Gastroesophageal sphincter (tissue), 4 donors: ENCODE measurements around the gene UBE2O. TPM values are rescaled to one million over a fixed set of nuclear protein-coding genes. Genes with fewer than 3 reads are reported as not detected.

Experiments used
- ATAC-seq: fragments of 150-250 bp; one replicate; pipeline ENCODE4 v1.9.1; 2016; ENCODE audit warnings: mild to moderate bottlenecking, moderate library complexity
- H3K27ac ChIP-seq, 4 donors: fragments of 200-600 bp; sonication (generic) in 3 of 4; 1 replicate in 3 of 4; 2 replicates in 1 of 4; pipeline ENCODE4 v1.5.1; 2016 to 2019
- H3K27me3 ChIP-seq: fragments of 200-600 bp; sonication (generic); one replicate; pipeline ENCODE4 v1.5.1; 2019
- H3K36me3 ChIP-seq, 2 donors: fragments of 200-600 bp; sonication (generic); one replicate each; pipeline ENCODE4 v1.5.1; 2019; ENCODE audit warnings: control low read depth in 1 of 2
- H3K4me1 ChIP-seq, 3 donors: fragments of 200-600 bp; sonication (generic); 1 replicate in 2 of 3; 2 replicates in 1 of 3; pipeline ENCODE4 v1.5.1; 2016 to 2019; ENCODE audit warnings: control low read depth in 2 of 3
- H3K4me3 ChIP-seq, 2 donors: fragments of 200-600 bp; sonication (generic); one replicate each; pipeline ENCODE4 v1.5.1; 2019; ENCODE audit warnings: mild to moderate bottlenecking in 1 of 2, moderate library complexity in 1 of 2
- H3K9me3 ChIP-seq, 3 donors: fragments of 200-600 bp; sonication (generic); one replicate each; pipeline ENCODE4 v1.5.1; 2017 to 2019; ENCODE audit warnings: control low read depth in 2 of 3
- CTCF ChIP-seq, 4 experiments: fragments of 200-600 bp in 2 of 4; fragments of 450-650 bp in 2 of 4; sonication (generic) in 1 of 4; IDR thresholded peaks; one replicate each; pipeline ENCODE4 v1.5.1; 2017 to 2019; ENCODE audit warnings: antibody characterized with exemption in 4 of 4, mild to moderate bottlenecking in 2 of 4, moderate library complexity in 2 of 4
- EP300 ChIP-seq: sonication (generic); formaldehyde crosslinking; IDR thresholded peaks from one replicate; pipeline ENCODE4 v1.6.1; 2017; ENCODE audit warnings: antibody characterized with exemption, mild to moderate bottlenecking
- POLR2A ChIP-seq, 2 donors: fragments of 450-650 bp; IDR thresholded peaks; one replicate each; pipeline ENCODE4 v1.6.1; 2017; ENCODE audit warnings: antibody characterized with exemption in 2 of 2, mild to moderate bottlenecking in 2 of 2, moderate library complexity in 1 of 2
- POLR2AphosphoS5 ChIP-seq: sonication (generic); formaldehyde crosslinking; IDR thresholded peaks from one replicate; pipeline ENCODE4 v1.6.1; 2017; ENCODE audit warnings: antibody characterized with exemption
- WGBS, 2 donors: methylation state at CpG; one replicate each; pipeline ENCODE4 v1.1.5; 2018; ENCODE audit warnings: low coverage in 1 of 2; 5-methylcytosine and 5-hydroxymethylcytosine counted together
- total RNA-seq, 4 donors: library from RNA; depleted of rRNA; stranded (reverse); fragments of >200 nt; gene quantifications; one replicate each; pipeline ENCODE4 v1.1.0, GENCODE V29; 2016

Gene UBE2O
- total RNA-seq, 4 donors from 2014 or later, result 13.0 to 19.8 (median 15.2) TPM

GRCh38 chr17:76432004-76432403, 20.9 kb downstream of the UBE2O start:
- 91 to 96% methylated on average over 6 of the region's 6 CpGs for WGBS, 2 donors
- peaks cover 4 to 25% (median 7%) of the 10 kb centered on the region in 3 donors for H3K4me1 ChIP-seq
- no peaks in the 10 kb centered on the region for H3K9me3 ChIP-seq
- no peak overlapping the region for H3K4me3 ChIP-seq
- H3K36me3 ChIP-seq, result no peaks in the 10 kb centered on the region
- no peak for TF ChIP-seq EP300
- TF ChIP-seq POLR2A (IDR thresholded peaks at IDR 0.05), result no peak
- no peak overlapping the region for H3K27ac ChIP-seq
- H3K27me3 ChIP-seq, result no peaks in the 10 kb centered on the region
- no peak for ATAC-seq

GRCh38 chr17:76431509-76431908, 21.4 kb downstream of the UBE2O start:
- no peaks in the 10 kb centered on the region for H3K36me3 ChIP-seq
- no peak overlapping the region for H3K4me3 ChIP-seq
- WGBS, 2 donors, result 100% methylated on average over 1 to 2 of the region's 2 CpGs
- H3K9me3 ChIP-seq, result no peaks in the 10 kb centered on the region
- ATAC-seq, result no peak
- TF ChIP-seq EP300, result no peak
- no peak for TF ChIP-seq POLR2AphosphoS5
- TF ChIP-seq POLR2A (IDR thresholded peaks at IDR 0.05), result no peak
- no peak for TF ChIP-seq CTCF (IDR thresholded peaks at IDR 0.05)
- H3K4me1 ChIP-seq, result peaks cover 4 to 27% (median 7%) of the 10 kb centered on the region in 3 donors
- no peaks in the 10 kb centered on the region for H3K27me3 ChIP-seq
- no peak overlapping the region for H3K27ac ChIP-seq

GRCh38 chr17:76428511-76428910, 24.4 kb downstream of the UBE2O start:
- WGBS, 2 donors, result 80 to 100% methylated on average over 1 of the region's 1 CpG
- H3K4me3 ChIP-seq, result no peak overlapping the region
- H3K36me3 ChIP-seq, result no peaks in the 10 kb centered on the region
- ATAC-seq, result no peak
- no peaks in the 10 kb centered on the region for H3K27me3 ChIP-seq
- TF ChIP-seq POLR2AphosphoS5 (no peak), EP300 (no peak), POLR2A (IDR thresholded peaks at IDR 0.05) (no peak), CTCF (IDR thresholded peaks at IDR 0.05) (no peak)
- no peaks in the 10 kb centered on the region for H3K9me3 ChIP-seq
- peaks cover 4 to 27% (median 7%) of the 10 kb centered on the region in 3 donors for H3K4me1 ChIP-seq
- no peak overlapping the region for H3K27ac ChIP-seq

GRCh38 chr17:76427501-76428231, 25.3 kb downstream of the UBE2O start:
- no peak for ATAC-seq
- Histone ChIP-seq H3K4me1 (peaks cover 4 to 25% (median 7%) of the 10 kb centered on the region in 3 donors), H3K27ac (peak overlapping the region in 1 of 4 donors; percentile 11), H3K27me3 (no peaks in the 10 kb centered on the region), H3K4me3 (no peak overlapping the region), H3K9me3 (no peaks in the 10 kb centered on the region), H3K36me3 (peaks cover 0 to 4% of the 10 kb centered on the region in 2 donors)
- TF ChIP-seq POLR2AphosphoS5 (no peak), EP300 (no peak), POLR2A (IDR thresholded peaks at IDR 0.05) (no peak), CTCF (IDR thresholded peaks at IDR 0.05) (no peak)
- 43 to 67% methylated on average over 6 to 8 of the region's 8 CpGs for WGBS, 2 donors

- Histone ChIP-seq H3K27ac (no peak overlapping the region), H3K4me3 (no peak overlapping the region), H3K9me3 (no peaks in the 10 kb centered on the region), H3K4me1 (peaks cover 4 to 19% (median 7%) of the 10 kb centered on the region in 3 donors), H3K36me3 (peaks cover 0 to 9% of the 10 kb centered on the region in 2 donors), H3K27me3 (no peaks in the 10 kb centered on the region)
- TF ChIP-seq CTCF (IDR thresholded peaks at IDR 0.05) (no peak), POLR2A (IDR thresholded peaks at IDR 0.05) (no peak), POLR2AphosphoS5 (no peak), EP300 (no peak)
- 80 to 92% methylated on average over 1 to 3 of the region's 3 CpGs for WGBS, 2 donors
- ATAC-seq, result no peak
Observed at GRCh38 chr17:76426853-76427252, 26.1 kb downstream of the UBE2O start.
